ENCODE data around the gene CEBPA.

The CEBPA gene

DNA sequence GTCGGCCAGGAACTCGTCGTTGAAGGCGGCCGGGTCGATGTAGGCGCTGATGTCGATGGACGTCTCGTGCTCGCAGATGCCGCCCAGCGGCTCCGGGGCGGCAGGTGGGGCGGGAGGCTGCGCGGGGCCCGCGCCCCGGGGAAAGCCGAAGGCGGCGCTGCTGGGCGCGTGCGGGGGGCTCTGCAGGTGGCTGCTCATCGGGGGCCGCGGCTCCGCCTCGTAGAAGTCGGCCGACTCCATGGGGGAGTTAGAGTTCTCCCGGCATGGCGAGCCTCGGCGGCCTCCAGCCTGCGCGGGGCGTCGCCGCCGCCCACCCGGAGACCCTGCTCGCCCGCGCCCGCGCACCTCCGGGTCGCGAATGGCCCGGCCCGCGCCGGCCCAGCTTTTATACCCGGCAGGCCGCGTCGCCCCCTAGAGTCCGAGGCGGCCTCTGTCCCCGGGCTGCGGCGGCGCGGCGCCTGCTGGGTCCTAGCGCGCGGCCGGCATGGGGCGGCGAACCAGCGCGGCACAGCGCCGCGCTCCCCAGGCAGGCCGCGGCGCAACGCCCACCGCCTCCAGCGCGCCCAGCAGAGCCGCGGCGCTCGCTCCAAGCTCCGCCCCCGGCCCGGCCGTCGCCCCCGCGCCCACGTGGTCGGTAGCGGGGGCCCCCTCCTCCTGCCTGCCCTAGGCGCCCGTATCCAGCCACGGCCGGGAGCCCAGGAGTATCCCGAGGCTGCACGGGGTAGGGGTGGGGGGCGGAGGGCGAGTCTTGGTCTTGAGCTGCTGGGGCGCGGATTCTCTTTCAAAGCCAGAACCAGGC is at the start of gene CEBPA:
Gene CEBPA, minus strand, starts transcription at position 360 of the 799 bp plus-strand sequence. Its CDS starts 120 bp downstream, at position 240.
- no peak for ATAC-seq (ENCODE audit: insufficient read depth, low read depth)
- H3K9ac ChIP-seq (ENCODE audit: low read depth, low read length): no peak within 1 kb of the TSS

DNA sequence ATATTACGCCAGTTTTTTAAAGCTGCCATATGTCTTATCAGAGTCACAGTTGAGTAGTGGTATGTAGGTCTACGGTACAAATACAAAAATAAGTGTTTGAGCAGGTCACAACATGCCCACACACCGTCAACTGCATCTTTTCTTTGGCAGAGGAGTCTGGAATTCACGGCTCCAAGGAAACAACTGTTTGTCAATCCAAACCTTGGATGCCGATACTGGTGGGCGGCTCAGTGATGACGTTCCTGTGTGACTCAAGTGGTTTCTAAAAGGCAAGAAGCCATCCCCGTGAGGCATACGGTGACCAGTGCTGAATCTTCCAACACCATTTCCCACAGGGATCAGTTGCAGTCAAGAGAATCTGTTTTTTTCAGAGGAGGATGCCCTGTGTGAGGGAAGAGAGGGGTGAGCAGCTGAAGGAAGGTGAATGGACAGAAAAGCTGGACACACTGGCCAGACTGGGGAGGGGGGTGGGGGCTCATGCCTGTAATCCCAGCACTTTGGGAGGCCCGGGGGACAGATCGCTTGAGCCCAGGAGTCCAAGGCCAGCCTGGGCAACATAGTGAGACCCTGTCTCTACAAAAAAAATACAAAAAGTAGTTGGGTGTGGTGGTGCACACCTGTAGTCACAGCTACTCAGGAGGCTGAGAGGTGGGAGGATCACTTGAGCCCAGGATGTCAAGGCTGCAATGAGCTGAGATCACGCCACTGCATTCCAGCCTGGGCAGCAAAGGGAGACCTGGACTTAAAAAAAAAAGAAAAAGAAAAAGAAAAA is 48.4 kb upstream of the CEBPA start:
- H3K4me3 ChIP-seq (ENCODE audit: low read depth in 1 of 2, low read length in 2 of 2): no peak overlapping the region
- H2AFZ ChIP-seq (ENCODE audit: low read depth, low read length): no peak overlapping the region
- no peaks in the 10 kb centered on the region for H3K79me2 ChIP-seq (ENCODE audit: insufficient read depth, low read length)
- no peak overlapping the region for H3K4me2 ChIP-seq (ENCODE audit: insufficient read depth, low read length)
- ATAC-seq (ENCODE audit: insufficient read depth, low read depth) (no peak), DNase-seq (no peak)
- peaks cover 9% of the 10 kb centered on the region for H3K27me3 ChIP-seq (ENCODE audit: insufficient read depth, low read length, poor library complexity)
- H3K9me3 ChIP-seq (ENCODE audit: insufficient read depth, low read length, severe bottlenecking): no peaks in the 10 kb centered on the region
- no peaks in the 10 kb centered on the region for H3K4me1 ChIP-seq (ENCODE audit: insufficient read depth, low read length)
- H3K27ac ChIP-seq (ENCODE audit: low read length): no peak overlapping the region
- no peak for TF ChIP-seq EZH2 (IDR thresholded peaks at IDR 0.05; ENCODE audit: borderline replicate concordance, low read depth, low read length, severe bottlenecking)
- TF ChIP-seq, protein P1, sequence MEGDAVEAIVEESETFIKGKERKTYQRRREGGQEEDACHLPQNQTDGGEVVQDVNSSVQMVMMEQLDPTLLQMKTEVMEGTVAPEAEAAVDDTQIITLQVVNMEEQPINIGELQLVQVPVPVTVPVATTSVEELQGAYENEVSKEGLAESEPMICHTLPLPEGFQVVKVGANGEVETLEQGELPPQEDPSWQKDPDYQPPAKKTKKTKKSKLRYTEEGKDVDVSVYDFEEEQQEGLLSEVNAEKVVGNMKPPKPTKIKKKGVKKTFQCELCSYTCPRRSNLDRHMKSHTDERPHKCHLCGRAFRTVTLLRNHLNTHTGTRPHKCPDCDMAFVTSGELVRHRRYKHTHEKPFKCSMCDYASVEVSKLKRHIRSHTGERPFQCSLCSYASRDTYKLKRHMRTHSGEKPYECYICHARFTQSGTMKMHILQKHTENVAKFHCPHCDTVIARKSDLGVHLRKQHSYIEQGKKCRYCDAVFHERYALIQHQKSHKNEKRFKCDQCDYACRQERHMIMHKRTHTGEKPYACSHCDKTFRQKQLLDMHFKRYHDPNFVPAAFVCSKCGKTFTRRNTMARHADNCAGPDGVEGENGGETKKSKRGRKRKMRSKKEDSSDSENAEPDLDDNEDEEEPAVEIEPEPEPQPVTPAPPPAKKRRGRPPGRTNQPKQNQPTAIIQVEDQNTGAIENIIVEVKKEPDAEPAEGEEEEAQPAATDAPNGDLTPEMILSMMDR (IDR thresholded peaks at IDR 0.05; ENCODE audit: borderline replicate concordance, extremely low read depth, low read length, poor library complexity, severe bottlenecking): no peak
- no peak overlapping the region for H3K9ac ChIP-seq (ENCODE audit: low read depth, low read length)
- H3K36me3 ChIP-seq (ENCODE audit: insufficient read depth, low read length): no peaks in the 10 kb centered on the region
- no peaks in the 10 kb centered on the region for H4K20me1 ChIP-seq (ENCODE audit: insufficient read depth, low read length)

More for the DNA sequence above, at the start of gene CEBPA:
- no peaks in the 10 kb centered on the region for H3K4me1 ChIP-seq (ENCODE audit: insufficient read depth, low read length)
- H3K4me2 ChIP-seq (ENCODE audit: insufficient read depth, low read length): no peak within 1 kb of the TSS
- no peaks in the 10 kb centered on the region for H3K36me3 ChIP-seq (ENCODE audit: insufficient read depth, low read length)
- H3K27me3 ChIP-seq (ENCODE audit: insufficient read depth, low read length, poor library complexity): peaks cover 4% of the 10 kb centered on the region
- DNase-seq: no peak
- H3K4me3 ChIP-seq (ENCODE audit: low read depth in 1 of 2, low read length in 2 of 2): no peak within 1 kb of the TSS
- H3K27ac ChIP-seq (ENCODE audit: low read length): no peak within 1 kb of the TSS
- H2AFZ ChIP-seq (ENCODE audit: low read depth, low read length): no peak within 1 kb of the TSS
- no peaks in the 10 kb centered on the region for H3K79me2 ChIP-seq (ENCODE audit: insufficient read depth, low read length)
- TF ChIP-seq, protein P1 (IDR thresholded peaks at IDR 0.05; ENCODE audit: borderline replicate concordance, extremely low read depth, low read length, poor library complexity, severe bottlenecking): no peak
- TF ChIP-seq EZH2 (IDR thresholded peaks at IDR 0.05; ENCODE audit: borderline replicate concordance, low read depth, low read length, severe bottlenecking): no peak
- H4K20me1 ChIP-seq (ENCODE audit: insufficient read depth, low read length): no peaks in the 10 kb centered on the region
- H3K9me3 ChIP-seq (ENCODE audit: insufficient read depth, low read length, severe bottlenecking): no peaks in the 10 kb centered on the region

DNA sequence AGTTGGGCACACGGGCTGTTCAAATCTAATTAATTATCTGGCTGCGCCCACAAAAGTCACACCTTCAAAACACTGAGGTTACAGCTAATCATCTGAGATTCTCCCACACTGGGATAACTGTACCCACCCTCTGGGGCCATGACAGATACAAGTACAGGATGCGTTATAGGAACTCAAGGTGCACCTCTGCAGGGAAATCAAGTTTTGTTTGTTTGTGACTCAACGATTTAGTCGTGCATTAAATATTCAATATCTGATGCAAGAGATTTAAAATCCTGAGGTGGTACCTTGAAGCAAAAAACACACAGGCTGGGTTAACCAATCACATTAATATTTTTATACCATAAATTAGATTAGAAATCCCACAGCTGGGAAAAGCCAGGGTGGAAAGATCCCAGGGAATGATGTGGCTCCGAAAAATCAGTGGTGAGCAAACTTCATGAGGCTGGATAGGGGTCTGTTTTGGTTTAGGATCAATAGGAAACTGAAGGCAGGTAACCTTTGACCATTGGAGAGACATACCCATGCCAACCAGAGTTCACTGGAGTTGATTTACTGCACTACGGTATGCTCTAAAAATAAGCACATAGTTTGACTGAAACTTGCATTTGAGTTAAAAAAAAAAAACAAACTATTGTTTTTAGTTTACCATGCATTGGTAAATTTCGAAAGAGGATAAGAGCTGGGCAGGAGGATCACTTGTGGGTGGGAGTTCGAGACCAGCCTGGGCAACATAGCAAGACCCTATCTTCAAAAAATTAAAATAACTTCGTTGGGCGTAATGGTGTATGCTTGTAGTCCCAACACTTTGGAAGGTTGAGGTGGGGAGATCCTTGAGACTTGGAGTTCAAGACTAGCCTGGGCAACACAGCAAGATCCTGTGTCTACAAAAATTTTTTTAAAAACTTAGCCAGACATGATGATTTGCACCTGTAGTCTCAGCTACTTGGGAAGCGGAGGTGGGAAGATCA is 47.3 kb upstream of the CEBPA start:
- Histone ChIP-seq H3K4me3 (ENCODE audit: low read depth in 1 of 2, low read length in 2 of 2) (no peak overlapping the region), H3K4me1 (ENCODE audit: insufficient read depth, low read length) (no peaks in the 10 kb centered on the region), H3K9ac (ENCODE audit: low read depth, low read length) (no peak overlapping the region), H3K27me3 (ENCODE audit: insufficient read depth, low read length, poor library complexity) (peaks cover 15% of the 10 kb centered on the region), H3K4me2 (ENCODE audit: insufficient read depth, low read length) (no peak overlapping the region), H3K36me3 (ENCODE audit: insufficient read depth, low read length) (no peaks in the 10 kb centered on the region), H3K79me2 (ENCODE audit: insufficient read depth, low read length) (no peaks in the 10 kb centered on the region), H2AFZ (ENCODE audit: low read depth, low read length) (no peak overlapping the region), H4K20me1 (ENCODE audit: insufficient read depth, low read length) (no peaks in the 10 kb centered on the region), H3K9me3 (ENCODE audit: insufficient read depth, low read length, severe bottlenecking) (no peaks in the 10 kb centered on the region), H3K27ac (ENCODE audit: low read length) (no peak overlapping the region)
- no peak for TF ChIP-seq EZH2 (IDR thresholded peaks at IDR 0.05; ENCODE audit: borderline replicate concordance, low read depth, low read length, severe bottlenecking)
- TF ChIP-seq, protein P1 (IDR thresholded peaks at IDR 0.05; ENCODE audit: borderline replicate concordance, extremely low read depth, low read length, poor library complexity, severe bottlenecking): no peak
- DNase-seq: no peak
- no peak for ATAC-seq (ENCODE audit: insufficient read depth, low read depth)
